ENCODE data around the gene FLNC. TPM values are rescaled to one million over a fixed set of nuclear protein-coding genes. Genes with fewer than 3 reads are reported as not detected.
A peak's percentile ranks its signal among the peaks of the same experiment; 100 is the strongest.

The FLNC gene
- total and polyA plus RNA-seq, 2 of the 4 experiments (the other 2 are of a cell fraction), result 116 to 154 TPM

GRCh38 chr7:128879461-128879938 lies 49.3 kb downstream of the FLNC start:
- in situ Hi-C loops (cut with MboI; ENCODE audit: low sequenced_read_pairs), result loop anchor here (25.0 kb wide), 1 partner anchor 417 kb away; the partner anchor contains the start of gene HILPDA

More at GRCh38 chr7:128879461-128879938, 49.3 kb downstream of the FLNC start:
- H3K9me3 ChIP-seq (ENCODE audit: control insufficient read depth, insufficient read depth, low read length), result no peaks in the 10 kb centered on the region
- DNase-seq (no peak), ATAC-seq (ENCODE audit: low read depth) (no peak)
- no peak overlapping the region for H4K8ac ChIP-seq (ENCODE audit: low read depth in 2 of 2, low read length in 2 of 2)
- H3K9ac ChIP-seq (ENCODE audit: low read depth, low read length), result no peak overlapping the region
- H3K27me3 ChIP-seq (ENCODE audit: control insufficient read depth, insufficient read depth, low read length), result peaks cover 8% of the 10 kb centered on the region; the same call in 1 of the 2 replicates
- H4K20me1 ChIP-seq (ENCODE audit: insufficient read depth, low read length), result no peaks in the 10 kb centered on the region
- H3K23ac ChIP-seq (ENCODE audit: low read depth, low read length), result no peak overlapping the region
- no peak overlapping the region for H4K91ac ChIP-seq (ENCODE audit: insufficient read depth, low read depth, low read length)
- peak overlapping the region; percentile 21 for H2AFZ ChIP-seq (replicated peaks; ENCODE audit: low read length, poor library complexity)
- ChIA-PET CTCF (interaction anchor here (1.0 kb wide), 1 partner anchor 16 kb away, joined by 4 read pairs; the partner anchor contains the start of gene ATP6V1F), POLR2A (ENCODE audit: unreplicated experiment) (no interaction called here)
- H4K5ac ChIP-seq (ENCODE audit: low read depth, low read length), result no peak overlapping the region
- WGBS, 2 experiments (ENCODE audit: extremely low coverage in 2 of 2, insufficient read length in 1 of 2), result 67% methylated on average over 2 of the region's 19 CpGs; no CpG with 5 or more reads in 1 of the 2 experiments
- no TSS peak for BruUV-seq (replicated peaks)
- intact Hi-C loops (cut with micrococcal nuclease), result no loop called here
- no peak overlapping the region for H3K4me2 ChIP-seq (ENCODE audit: low read depth, low read length)
- H2BK20ac ChIP-seq (ENCODE audit: low read depth, low read length), result no peak overlapping the region
- H3K4me3 ChIP-seq (ENCODE audit: insufficient read depth, low read depth, low read length), result no peak overlapping the region
- H3K18ac ChIP-seq (ENCODE audit: low read depth, low read length), result no peak overlapping the region
- no peaks in the 10 kb centered on the region for H3K79me1 ChIP-seq (ENCODE audit: low read depth in 1 of 2, low read length in 2 of 2)
- H3K9me1 ChIP-seq (ENCODE audit: insufficient read depth, low read length), result no peaks in the 10 kb centered on the region
- H3K27ac ChIP-seq (ENCODE audit: insufficient read depth, low read length), result no peak overlapping the region
- H3K4me1 ChIP-seq (ENCODE audit: control insufficient read depth, insufficient read depth, low read length), result no peaks in the 10 kb centered on the region
- H3K4ac ChIP-seq (ENCODE audit: low read depth, low read length), result no peak overlapping the region
- H2AK9ac ChIP-seq (replicated peaks; ENCODE audit: low read depth, low read length, poor library complexity), result no peak overlapping the region
- no peak overlapping the region for H2BK120ac ChIP-seq (ENCODE audit: low read depth, low read length)
- no peak overlapping the region for H2BK15ac ChIP-seq (ENCODE audit: low read depth, low read length)
- H3K56ac ChIP-seq (ENCODE audit: extremely low read depth, insufficient read depth, low read length), result no peak overlapping the region
- TF ChIP-seq NFE2L2 (IDR thresholded peaks at IDR 0.05; ENCODE audit: low read depth, low read length) (no peak), RFX5 (IDR thresholded peaks at IDR 0.05; ENCODE audit: low read depth, low read length) (no peak), MAZ (IDR thresholded peaks at IDR 0.05; ENCODE audit: borderline replicate concordance, low read depth, low read length) (no peak), CEBPB (IDR thresholded peaks at IDR 0.05; ENCODE audit: low read depth, low read length) (no peak), SMC3 (IDR thresholded peaks at IDR 0.05; ENCODE audit: low read depth, low read length) (no peak), RAD21 (IDR thresholded peaks at IDR 0.05; ENCODE audit: low read length) (no peak), FOS (IDR thresholded peaks at IDR 0.05; ENCODE audit: low read depth, low read length) (no peak), CHD1 (IDR thresholded peaks at IDR 0.05; ENCODE audit: low read depth, low read length) (no peak), MAFK (IDR thresholded peaks at IDR 0.05; ENCODE audit: low read depth, low read length) (no peak), USF2 (IDR thresholded peaks at IDR 0.05; ENCODE audit: low read depth, low read length) (no peak), CTCF (conservative IDR thresholded peaks at IDR 0.05; ENCODE audit: low read depth, low read length) (no peak), ELK1 (IDR thresholded peaks at IDR 0.05; ENCODE audit: borderline replicate concordance, low read depth, low read length) (no peak), RCOR1 (IDR thresholded peaks at IDR 0.05; ENCODE audit: insufficient replicate concordance, low read length) (no peak), POLR2A (IDR thresholded peaks at IDR 0.05; ENCODE audit: low read depth, low read length) (no peak), BHLHE40 (IDR thresholded peaks at IDR 0.05; ENCODE audit: low read depth, low read length) (no peak), MXI1 (IDR thresholded peaks at IDR 0.05; ENCODE audit: borderline replicate concordance, low read depth, low read length) (no peak)
- H2AK5ac ChIP-seq (ENCODE audit: low read depth, low read length), result no peak overlapping the region
- H2BK5ac ChIP-seq (ENCODE audit: low read depth, low read length, poor library complexity, severe bottlenecking), result no peak overlapping the region
- dilution Hi-C loops (cut with HindIII; ENCODE audit: low sequenced_read_pairs, unreplicated experiment), result no loop called here
- H3K14ac ChIP-seq (replicated peaks; ENCODE audit: low read depth, low read length), result no peak overlapping the region
- H3K36me3 ChIP-seq (ENCODE audit: control insufficient read depth, insufficient read depth, low read length), result no peaks in the 10 kb centered on the region

Measured in IMR-90 (cell line).